Measurements from ENCODE around the gene PCDH17.

The PCDH17 gene

GRCh38 chr13:57637515-57637914, 6.0 kb downstream of the PCDH17 start:
- FAIRE-seq = no peak

GRCh38 chr13:57638186-57638890, 6.8 kb downstream of the PCDH17 start:
- FAIRE-seq = no peak

- no peak for FAIRE-seq
Measured at GRCh38 chr13:57640607-57641006, 9.1 kb downstream of the PCDH17 start.

- no peak for FAIRE-seq
Measured at GRCh38 chr13:57641051-57641450, 9.5 kb downstream of the PCDH17 start.

- no peak for FAIRE-seq
Measured at GRCh38 chr13:57644106-57644505, 12.6 kb downstream of the PCDH17 start.

GRCh38 chr13:57653229-57653989, 21.9 kb downstream of the PCDH17 start:
- no peak for FAIRE-seq

- no peak for FAIRE-seq
Measured at GRCh38 chr13:57665481-57665880, 33.9 kb downstream of the PCDH17 start.

GRCh38 chr13:57666131-57666953, 34.8 kb downstream of the PCDH17 start:
- no peak for FAIRE-seq

- no peak for FAIRE-seq
Measured at GRCh38 chr13:57672168-57672567, 40.6 kb downstream of the PCDH17 start.

- FAIRE-seq = no peak
Measured at GRCh38 chr13:57673197-57673596, 41.7 kb downstream of the PCDH17 start.

- no peak for FAIRE-seq
Measured at GRCh38 chr13:57675526-57675925, 44.0 kb downstream of the PCDH17 start.

- FAIRE-seq = no peak
Measured at GRCh38 chr13:57680609-57681008, 49.1 kb downstream of the PCDH17 start.

GRCh38 chr13:57682128-57682716, 50.7 kb downstream of the PCDH17 start:
- FAIRE-seq = no peak

GRCh38 chr13:57698851-57699250, 67.3 kb downstream of the PCDH17 start:
- FAIRE-seq = no peak

GRCh38 chr13:57704031-57704430, 72.5 kb downstream of the PCDH17 start:
- no peak for FAIRE-seq

- no peak for FAIRE-seq
Measured at GRCh38 chr13:57716295-57716694, 84.8 kb downstream of the PCDH17 start.

GRCh38 chr13:57724486-57725272, 93.1 kb downstream of the PCDH17 start:
- FAIRE-seq = no peak

GRCh38 chr13:57725480-57725879, 93.9 kb downstream of the PCDH17 start:
- FAIRE-seq = no peak

- no peak for FAIRE-seq
Measured at GRCh38 chr13:57726981-57727380, 95.4 kb downstream of the PCDH17 start.

- no peak for FAIRE-seq
Measured at GRCh38 chr13:57734306-57734705, 102.8 kb downstream of the PCDH17 start.

GRCh38 chr13:57739089-57739488, 107.5 kb downstream of the PCDH17 start:
- no peak for FAIRE-seq

- no peak for FAIRE-seq
Measured at GRCh38 chr13:57739543-57740190, 108.1 kb downstream of the PCDH17 start.

All from G401.6 (cell line).